HTR-8/SVneo (cell line): ENCODE measurements around the gene MBNL1.
A peak's percentile ranks its signal among the peaks of the same experiment; 100 is the strongest.
"Not testable (repeated sequence)": the region's sequence is repeated elsewhere in the genome, so short reads cannot be mapped to it uniquely, and the experiment has no call there.

Experiments
- DNase-seq: peaks from one replicate; pipeline ENCODE4 v3.0.0; 2011; ENCODE audit warnings: low spot score, mixed read lengths; ENCODE audit not compliant: insufficient read length
- FAIRE-seq: peaks from 2 replicates; lab custom pipeline; 2011; peaks lifted over from hg19 to GRCh38; lab: Jason Lieb, UNC

The MBNL1 gene

GRCh38 chr3:152430223-152431002, 161.7 kb downstream of the MBNL1 start:
- FAIRE-seq = no peak

DNA sequence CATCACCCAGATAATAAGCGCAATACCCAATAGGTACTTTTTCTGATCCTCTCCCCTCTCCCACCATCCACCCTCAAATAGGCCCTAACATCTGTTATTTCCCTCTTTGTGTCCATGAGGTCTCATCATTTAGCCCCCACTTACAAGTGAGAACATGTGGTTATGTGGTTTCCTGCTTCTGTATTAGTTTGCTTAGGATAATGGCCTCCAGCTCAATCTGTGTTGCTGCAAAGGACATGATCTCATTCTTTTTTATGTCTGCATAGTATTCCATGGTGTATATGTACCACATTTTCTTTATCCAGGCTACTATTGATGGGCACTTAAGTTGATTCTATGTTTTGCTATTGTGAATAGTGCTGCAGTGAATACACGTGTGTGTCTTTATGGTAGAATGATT, 165.4 kb downstream of the MBNL1 start:
- DNase-seq = no peak
- no peak for FAIRE-seq

More at GRCh38 chr3:152430223-152431002, 161.7 kb downstream of the MBNL1 start:
- DNase-seq = no peak

DNA sequence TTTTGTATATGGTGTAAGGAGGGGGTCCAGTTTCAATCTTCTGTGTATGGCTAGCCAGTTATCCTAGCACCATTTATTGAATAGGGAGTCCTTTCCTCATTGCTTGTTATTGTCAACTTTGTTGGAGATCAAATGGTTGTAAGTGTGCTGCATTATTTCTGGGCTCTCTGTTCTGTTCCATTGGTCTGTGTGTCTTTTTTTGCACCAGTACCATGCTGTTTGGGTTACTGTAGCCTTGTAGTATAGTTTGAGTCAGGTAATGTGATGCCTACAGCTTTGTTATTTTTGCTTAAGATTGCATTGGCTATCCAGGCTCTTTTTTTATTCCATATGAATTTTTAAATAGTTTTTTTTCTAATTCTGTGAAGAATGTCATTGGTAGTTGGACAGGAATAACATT, 166.5 kb downstream of the MBNL1 start:
- DNase-seq, FAIRE-seq: not testable (repeated sequence)

DNA sequence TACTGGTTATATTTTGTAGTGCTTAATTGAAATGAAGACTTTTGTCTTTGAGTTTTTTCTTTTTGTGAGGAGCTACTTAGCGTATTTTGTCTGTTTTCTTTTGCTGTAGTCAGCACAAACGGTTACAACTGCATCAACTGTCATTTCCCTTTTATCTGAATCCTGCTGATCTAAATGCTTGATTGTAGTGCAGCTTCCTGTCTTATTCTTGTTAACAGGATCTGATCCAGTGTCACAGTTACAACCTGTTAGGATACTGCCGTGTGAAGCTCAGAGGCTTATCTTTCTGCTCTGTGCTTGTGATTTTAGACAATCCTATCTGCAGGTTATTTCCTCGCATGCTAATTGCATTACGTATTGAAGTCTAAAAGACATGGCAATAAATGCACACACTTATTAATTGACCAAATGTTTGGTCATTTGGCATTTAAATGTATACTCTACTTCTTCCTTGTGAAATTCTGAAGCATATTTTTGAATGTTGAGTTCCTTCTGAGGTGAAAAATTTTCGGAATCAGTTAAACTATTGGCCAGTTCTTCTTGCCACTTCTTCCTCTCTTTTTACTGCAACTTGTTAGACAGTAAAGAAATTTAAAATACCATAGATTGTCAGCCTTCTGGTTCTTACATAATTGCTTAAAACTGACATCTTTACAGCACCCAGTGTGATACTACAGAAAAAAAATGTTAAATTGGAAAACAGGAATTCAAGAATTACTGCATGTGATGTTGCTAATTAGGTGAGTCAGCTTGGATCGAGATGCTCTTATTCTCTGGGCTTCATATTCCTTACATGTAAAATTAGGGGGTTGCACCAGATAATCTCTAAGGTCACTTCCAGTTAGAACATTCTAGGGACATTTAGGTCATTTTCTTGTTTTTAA, 168.2 kb downstream of the MBNL1 start:
- DNase-seq (no peak), FAIRE-seq (no peak)

DNA sequence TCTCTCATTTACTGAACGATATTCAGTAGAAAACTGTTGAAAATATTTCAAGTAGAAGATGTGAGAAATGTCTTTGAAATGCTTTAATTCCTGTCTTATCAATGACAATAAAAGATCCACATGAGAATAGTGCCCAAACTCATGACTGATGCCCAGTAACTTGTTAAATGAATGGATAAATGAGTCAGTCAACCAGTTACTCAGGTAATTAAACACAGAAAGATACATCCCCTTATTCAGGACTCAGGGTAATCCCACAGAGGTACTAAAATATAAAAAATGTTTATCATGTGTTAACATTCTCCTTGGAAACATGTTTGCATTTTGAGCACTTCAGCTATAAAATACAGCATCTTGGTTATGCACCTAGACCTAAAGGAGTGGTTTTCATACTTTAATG, 169.5 kb downstream of the MBNL1 start:
- DNase-seq (no peak), FAIRE-seq (no peak)

DNA sequence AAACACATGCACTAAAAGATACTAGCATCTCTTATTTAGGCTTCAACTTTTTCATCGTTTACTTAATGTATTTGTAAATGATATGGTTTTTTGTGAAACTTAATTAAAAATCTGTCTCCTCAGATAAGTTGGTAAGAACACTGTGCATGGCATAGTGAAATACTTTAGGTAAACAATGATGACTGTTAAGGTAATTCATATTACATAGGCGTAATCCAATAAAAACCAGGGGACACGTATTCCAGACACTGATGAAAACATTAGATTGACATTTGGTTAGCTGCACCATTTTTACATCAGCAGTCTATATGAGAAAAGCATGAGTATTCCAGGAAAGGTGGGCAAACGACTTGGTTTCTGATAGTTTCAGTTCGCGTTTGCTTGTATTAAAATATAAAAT, 170.0 kb downstream of the MBNL1 start:
- FAIRE-seq (no peak), DNase-seq (no peak)

GRCh38 chr3:152440243-152440642, 171.5 kb downstream of the MBNL1 start:
- not testable (repeated sequence) for FAIRE-seq, DNase-seq

DNA sequence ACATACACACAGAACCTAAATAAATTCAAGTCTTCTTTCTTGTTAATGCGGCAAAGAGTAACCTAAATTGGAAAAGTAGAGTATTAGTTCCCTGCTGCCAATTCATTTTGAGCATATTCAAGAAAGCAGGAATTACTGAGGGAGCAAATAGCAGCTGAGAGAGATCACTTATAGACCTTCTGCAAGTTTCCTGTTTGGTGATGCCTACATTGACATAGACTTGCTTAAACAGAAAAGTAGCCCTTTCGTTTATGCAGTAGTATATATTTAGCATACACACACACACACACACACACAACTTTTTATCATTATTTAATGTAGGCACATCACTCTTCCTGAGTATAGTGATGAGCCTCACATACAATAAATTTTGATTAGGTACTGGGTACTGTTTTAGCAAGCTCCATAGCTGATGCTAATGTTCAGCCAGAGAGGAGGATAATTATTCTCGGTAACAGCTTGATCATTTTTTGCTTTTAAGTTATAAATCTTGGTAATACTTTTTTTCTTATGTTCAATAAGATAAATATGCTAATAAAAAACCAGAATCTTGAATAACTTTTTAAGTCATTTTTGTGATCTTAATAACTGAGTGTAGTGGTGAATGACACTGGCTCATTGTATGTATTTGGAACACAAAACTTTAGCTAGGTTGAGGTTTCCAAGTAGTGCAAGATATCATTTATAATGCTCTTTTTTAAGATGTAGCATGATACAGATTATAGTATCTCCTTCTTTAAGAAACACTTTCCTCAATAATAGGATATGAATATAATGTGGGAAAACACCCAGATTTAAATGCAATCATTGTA, 174.7 kb downstream of the MBNL1 start:
- no peak for DNase-seq
- no peak for FAIRE-seq

GRCh38 chr3:152444029-152444641, 175.4 kb downstream of the MBNL1 start:
- no peak for FAIRE-seq
- peak; percentile 29 for DNase-seq

GRCh38 chr3:152445212-152445611, 176.5 kb downstream of the MBNL1 start:
- FAIRE-seq (peak; percentile 26), DNase-seq (no peak)

- DNase-seq (no peak), FAIRE-seq (no peak)
These were observed 177.8 kb downstream of the MBNL1 start for GRCh38 chr3:152446495-152446894.

DNA sequence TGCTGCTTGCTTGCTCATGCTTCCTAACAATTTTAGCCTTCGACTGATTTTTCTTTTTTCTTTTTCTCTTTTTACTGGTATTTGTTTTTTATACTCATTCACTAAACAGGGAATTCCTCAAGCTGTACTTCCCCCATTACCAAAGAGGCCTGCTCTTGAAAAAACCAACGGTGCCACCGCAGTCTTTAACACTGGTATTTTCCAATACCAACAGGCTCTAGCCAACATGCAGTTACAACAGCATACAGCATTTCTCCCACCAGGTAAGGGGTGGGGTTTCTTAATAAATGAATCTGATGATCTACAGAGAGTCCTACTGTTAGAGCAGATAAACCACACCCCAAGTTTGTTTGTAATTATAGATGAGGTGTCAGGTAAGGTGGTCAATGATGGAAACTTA, 178.8 kb downstream of the MBNL1 start:
- FAIRE-seq (no peak), DNase-seq (no peak)

GRCh38 chr3:152448091-152448490, 179.4 kb downstream of the MBNL1 start:
- FAIRE-seq = no peak
- no peak for DNase-seq

DNA sequence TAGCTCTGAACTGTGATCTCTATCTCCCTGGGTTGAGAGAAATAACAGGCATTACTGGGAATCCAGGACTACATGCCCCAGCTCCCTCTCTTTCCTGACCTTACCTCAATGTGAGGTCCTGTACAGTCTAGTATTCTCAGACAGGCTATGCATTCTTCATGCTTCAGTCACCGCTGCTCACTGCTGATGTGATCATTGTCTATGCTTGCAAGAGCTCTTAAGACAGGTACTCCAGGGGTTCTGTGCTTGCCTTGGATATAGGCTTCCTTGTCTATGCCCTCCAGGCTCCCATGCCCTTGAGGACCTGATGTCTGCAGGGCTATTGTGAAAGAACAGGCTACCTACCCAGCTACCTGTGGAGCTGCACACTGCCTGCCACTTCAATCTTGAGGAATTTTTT, 183.6 kb downstream of the MBNL1 start:
- no peak for FAIRE-seq
- no peak for DNase-seq

- FAIRE-seq (no peak), DNase-seq (no peak)
These were observed 185.5 kb downstream of the MBNL1 start for GRCh38 chr3:152454076-152454875.

DNA sequence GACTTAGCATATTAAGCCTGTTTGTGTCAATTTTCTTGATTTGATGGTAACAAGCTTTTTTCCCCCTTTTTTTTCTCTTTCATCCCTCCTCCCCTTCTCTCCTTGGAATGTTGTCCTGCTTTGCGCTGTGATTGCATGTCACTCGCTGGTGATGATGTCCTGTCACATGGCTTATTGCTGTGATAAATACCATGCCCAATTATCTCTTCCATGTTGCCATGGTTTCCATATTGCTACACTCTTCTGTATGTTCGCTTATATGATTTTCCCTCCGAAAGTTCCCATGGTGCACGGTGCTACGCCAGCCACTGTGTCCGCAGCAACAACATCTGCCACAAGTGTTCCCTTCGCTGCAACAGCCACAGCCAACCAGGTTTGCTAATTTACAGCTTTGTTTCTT, 187.3 kb downstream of the MBNL1 start:
- DNase-seq (no peak), FAIRE-seq (no peak)

DNA sequence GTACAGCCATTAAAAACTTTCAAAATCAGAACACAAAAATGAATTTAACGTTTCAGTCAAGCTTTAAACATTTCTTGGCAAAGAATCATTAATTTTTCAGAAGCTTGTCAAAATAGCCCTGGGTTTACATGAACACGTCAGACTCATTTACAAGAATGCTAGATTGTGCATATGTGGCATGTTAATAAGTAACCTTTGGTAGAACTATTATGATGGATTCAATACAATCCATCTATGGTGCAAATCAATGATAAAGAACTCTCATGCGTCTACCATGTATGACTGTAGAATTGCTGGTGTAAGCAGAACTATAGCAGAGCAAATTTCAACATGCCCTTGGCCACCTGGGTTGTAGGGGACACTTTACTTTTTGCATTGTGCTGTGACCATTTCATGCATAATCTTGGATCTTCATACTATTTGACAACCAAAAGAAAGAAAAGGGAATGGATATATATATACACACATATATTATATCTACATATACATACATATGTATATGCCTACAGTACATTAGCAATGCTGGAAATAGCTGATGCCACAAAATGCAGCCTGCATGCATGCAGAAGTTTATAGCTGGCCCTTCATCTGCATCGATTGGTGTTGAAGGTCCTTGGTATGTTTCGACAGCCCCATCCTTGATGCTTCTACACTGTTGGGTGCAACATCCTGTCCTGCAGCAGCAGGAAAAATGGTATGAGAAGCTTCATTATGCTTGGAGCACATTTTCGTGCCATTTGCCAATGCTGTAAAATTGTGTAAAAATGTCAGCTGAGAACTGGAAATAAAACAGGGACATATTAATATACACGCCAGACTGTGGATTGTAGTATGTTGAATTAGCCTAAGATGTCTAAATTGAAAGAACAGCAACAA, 189.0 kb downstream of the MBNL1 start:
- FAIRE-seq = no peak
- peak; percentile 7 for DNase-seq

GRCh38 chr3:152458376-152459117, 189.8 kb downstream of the MBNL1 start:
- DNase-seq (no peak), FAIRE-seq (no peak)
